G401 (cell line): Measurements from ENCODE around the gene CNRIP1. TPM values are rescaled to one million over a fixed set of nuclear protein-coding genes. Genes with fewer than 3 reads are reported as not detected.
"Not testable (repeated sequence)": the region's sequence is repeated elsewhere in the genome, so short reads cannot be mapped to it uniquely, and the experiment has no call there.

Source experiments
- DNase-seq: peaks from one replicate; pipeline ENCODE4 v3.0.0-alpha.2; 2015; ENCODE audit warnings: low spot score
- in situ Hi-C: cut with HindIII; loops from 2 replicates; pipeline ENCODE4 v1.10.0; 2016; ENCODE audit warnings: low sequenced_read_pairs, mixed read lengths
- total RNA-seq: library from RNA; depleted of rRNA; stranded (reverse); fragments of >200 nt; shearing (Covaris generic); gene quantifications from 2 replicates; pipeline ENCODE4 v1.2.3, GENCODE V29; 2014

CNRIP1 gene
- total RNA-seq, 1 experiment from 2014 or later, result 8.4 TPM

- in situ Hi-C loops, result no loop called here
- DNase-seq, result no peak
Measured at GRCh38 chr2:68342470-68342869, 22.7 kb upstream of the CNRIP1 start.

DNA sequence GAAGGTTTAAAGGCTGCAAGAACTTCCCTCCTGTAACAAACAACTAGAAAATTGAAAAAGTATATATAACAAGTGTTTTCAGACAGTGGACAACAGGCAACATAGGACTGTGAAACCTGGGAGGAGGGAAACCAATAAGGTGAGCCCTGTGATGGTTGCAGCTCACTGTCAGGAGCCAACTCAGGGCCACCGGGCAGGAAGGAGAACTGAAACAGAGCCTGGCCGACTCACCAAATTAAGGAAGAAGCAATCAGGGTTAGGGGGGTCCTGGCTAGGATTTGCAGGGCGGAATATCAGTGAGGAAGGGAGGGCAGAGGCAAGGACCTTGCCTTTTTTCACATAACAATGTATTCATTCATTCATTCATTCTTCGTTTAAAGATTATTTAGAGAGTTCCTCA, 21.8 kb upstream of the CNRIP1 start:
- in situ Hi-C loops, result no loop called here
- no peak for DNase-seq

- DNase-seq, result no peak
- in situ Hi-C loops, result no loop called here
Measured at GRCh38 chr2:68341062-68341329, 21.2 kb upstream of the CNRIP1 start.

- in situ Hi-C loops, result no loop called here
Measured at GRCh38 chr2:68340226-68341061, 20.7 kb upstream of the CNRIP1 start.

DNA sequence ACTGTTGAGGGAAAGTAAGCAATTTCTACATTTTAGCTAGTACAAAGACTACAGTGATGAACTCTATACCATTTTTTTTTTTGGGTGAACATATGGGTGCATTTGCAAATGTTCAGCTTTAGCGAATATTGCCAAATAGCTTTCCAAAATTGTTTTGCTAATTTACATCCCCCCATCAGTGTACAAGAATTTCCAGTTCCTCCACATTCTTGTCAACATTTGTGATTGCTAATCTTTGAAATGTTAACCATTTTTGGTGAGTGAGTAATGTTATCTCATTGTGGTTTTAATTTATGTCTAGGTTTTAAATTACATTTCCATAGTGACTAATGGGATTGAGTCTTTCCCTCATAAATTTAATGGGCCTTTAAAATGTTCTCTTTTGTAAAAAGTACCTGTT, 16.4 kb upstream of the CNRIP1 start:
- in situ Hi-C loops, result no loop called here
- no peak for DNase-seq

More at GRCh38 chr2:68340226-68341061, 20.7 kb upstream of the CNRIP1 start:
- peak; percentile 8 for DNase-seq

- no peak for DNase-seq
- in situ Hi-C loops, result no loop called here
Measured at GRCh38 chr2:68333931-68334330, 14.2 kb upstream of the CNRIP1 start.

- no peak for DNase-seq
- in situ Hi-C loops, result no loop called here
Measured at GRCh38 chr2:68333009-68333408, 13.3 kb upstream of the CNRIP1 start.

GRCh38 chr2:68330691-68331090, 10.9 kb upstream of the CNRIP1 start:
- in situ Hi-C loops, result no loop called here

GRCh38 chr2:68328901-68329300, 9.2 kb upstream of the CNRIP1 start:
- DNase-seq, result no peak
- in situ Hi-C loops, result no loop called here

More at GRCh38 chr2:68330691-68331090, 10.9 kb upstream of the CNRIP1 start:
- no peak for DNase-seq

DNA sequence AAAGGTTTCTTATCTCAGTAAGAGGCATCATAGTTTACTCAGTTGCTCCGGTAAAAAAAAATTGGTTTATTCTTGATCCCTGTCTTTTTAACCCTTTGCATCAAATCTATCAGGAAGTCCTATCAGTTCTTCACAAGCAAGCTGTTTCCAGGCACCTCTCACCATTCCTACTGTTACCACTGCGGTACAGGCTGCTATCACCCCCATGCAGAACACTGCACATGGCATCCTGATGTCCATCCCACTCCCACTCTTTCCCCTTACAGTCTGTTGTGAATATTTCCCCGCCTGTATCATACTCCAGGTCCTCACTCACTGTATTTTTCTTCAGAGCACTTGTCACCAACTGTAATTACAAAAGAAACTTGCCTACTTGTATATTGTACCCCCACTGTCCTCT, 5.3 kb upstream of the CNRIP1 start:
- no peak for DNase-seq
- in situ Hi-C loops, result no loop called here

- DNase-seq, result peak; percentile 73
- in situ Hi-C loops, result no loop called here
Measured at GRCh38 chr2:68320118-68320641, 431 bp upstream of the CNRIP1 start.

- in situ Hi-C loops, result no loop called here
- peak; percentile 53 for DNase-seq
Measured at GRCh38 chr2:68318914-68319397, 793 bp downstream of the CNRIP1 start.

- peak; percentile 56 for DNase-seq
- in situ Hi-C loops, result no loop called here
Measured at GRCh38 chr2:68317971-68318913, 1.5 kb downstream of the CNRIP1 start.

- in situ Hi-C loops, result no loop called here
Measured at GRCh38 chr2:68316111-68316510, 3.6 kb downstream of the CNRIP1 start.

DNA sequence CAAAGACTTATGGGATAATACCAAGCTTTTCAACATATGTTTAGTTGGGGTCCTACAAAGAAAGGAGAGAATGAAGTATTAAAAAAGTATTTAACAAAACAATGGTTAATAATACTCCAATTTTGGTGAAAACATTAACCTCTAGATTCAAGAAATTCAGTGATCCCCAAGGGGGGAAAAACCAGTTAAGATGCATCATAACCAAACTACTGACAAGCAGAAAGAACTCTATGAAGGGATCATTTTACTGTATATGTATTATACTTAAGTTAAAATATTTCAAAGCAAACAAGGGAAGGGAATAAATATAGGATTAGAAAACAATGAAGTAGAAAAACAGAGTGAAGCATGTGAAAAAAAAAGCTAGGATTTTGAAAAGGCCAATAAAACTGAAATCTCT, 8.7 kb downstream of the CNRIP1 start:
- DNase-seq, result no peak
- in situ Hi-C loops, result no loop called here

More at GRCh38 chr2:68316111-68316510, 3.6 kb downstream of the CNRIP1 start:
- DNase-seq, result no peak

DNA sequence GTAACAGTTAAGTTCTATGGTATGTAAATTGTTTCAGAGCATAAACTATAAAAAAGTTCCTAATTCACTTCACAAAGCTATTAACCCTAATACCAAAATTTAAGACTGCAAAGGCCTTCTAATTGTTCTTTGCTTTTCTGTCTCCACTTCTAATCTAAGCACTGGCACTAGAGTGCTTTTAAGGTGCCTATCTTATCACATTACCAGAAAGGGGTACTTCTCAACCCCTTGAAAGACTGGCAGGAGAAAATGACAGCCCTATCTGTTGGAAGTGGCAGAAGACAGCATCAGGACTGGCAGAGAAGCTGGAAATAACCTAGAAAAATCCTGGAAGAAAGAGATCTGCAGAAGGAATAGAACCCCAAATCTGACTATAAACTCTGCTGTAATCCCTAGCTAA, 10.3 kb downstream of the CNRIP1 start:
- no peak for DNase-seq
- in situ Hi-C loops, result no loop called here

- in situ Hi-C loops, DNase-seq: not testable (repeated sequence)
Measured at GRCh38 chr2:68303902-68304272, 15.9 kb downstream of the CNRIP1 start.

- no peak for DNase-seq
- in situ Hi-C loops, result no loop called here
Measured at GRCh38 chr2:68303033-68303901, 16.5 kb downstream of the CNRIP1 start.

DNA sequence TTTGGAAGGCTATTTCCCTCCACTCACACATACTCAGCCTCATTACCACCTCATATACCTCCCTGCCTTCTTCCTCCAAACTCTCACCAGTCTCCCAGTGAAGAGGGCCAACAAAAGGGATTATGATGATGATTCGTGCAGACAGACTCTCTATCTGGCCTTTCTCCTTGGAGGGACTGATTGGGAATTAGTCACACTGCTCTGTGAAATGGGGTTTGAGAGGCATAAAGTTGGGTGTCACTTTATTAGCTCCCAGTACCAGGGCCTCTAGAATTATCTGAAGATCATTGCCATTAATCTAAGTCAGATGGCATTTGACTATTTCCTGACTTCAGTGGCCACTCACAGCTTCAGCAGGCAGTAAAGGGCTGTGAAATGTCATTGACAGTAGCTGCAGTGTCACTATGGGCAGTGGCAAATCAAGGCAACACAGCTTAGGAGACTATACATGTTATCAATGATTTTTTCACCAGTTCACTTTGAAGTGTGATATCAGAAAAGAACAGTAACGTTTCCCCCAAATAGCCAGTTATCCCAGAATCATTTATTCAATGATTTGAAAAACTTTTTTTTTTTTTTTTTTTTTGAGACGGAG, 17.4 kb downstream of the CNRIP1 start:
- no peak for DNase-seq
- in situ Hi-C loops, result no loop called here
